Measurements from ENCODE around the gene DCAF8.

DCAF8 gene

DNA sequence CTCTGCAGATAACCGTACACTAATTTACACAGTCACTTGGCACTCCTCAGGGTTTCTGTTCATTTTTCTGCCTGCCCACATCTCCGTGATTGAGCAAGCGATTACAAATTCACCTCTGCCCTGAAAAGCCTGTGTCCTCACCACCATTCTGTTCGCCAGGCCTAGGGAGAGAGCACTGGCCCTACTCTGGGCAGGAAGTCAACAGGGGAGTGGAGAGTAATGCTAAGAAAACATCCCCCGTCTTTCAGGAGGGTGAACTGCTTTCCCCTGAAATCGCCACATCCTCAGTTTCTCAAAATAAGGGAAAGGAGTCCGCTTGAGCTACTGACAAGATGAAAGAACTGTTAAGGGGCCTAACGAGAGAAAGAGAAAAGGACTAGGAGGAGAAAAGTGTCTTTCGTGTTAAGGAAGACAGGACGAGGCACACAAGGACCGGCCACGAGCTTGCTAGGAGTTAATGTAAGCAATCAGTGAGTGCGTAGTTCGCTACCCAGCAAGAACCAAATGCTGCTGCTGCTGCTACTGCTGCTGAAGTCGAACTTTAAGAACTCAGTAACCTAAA is 22.0 kb upstream of the DCAF8 start:
- peak overlapping the region; percentile 97 for H3K4me3 ChIP-seq (ENCODE audit: low read depth, low read length)
- TF ChIP-seq, protein P1, sequence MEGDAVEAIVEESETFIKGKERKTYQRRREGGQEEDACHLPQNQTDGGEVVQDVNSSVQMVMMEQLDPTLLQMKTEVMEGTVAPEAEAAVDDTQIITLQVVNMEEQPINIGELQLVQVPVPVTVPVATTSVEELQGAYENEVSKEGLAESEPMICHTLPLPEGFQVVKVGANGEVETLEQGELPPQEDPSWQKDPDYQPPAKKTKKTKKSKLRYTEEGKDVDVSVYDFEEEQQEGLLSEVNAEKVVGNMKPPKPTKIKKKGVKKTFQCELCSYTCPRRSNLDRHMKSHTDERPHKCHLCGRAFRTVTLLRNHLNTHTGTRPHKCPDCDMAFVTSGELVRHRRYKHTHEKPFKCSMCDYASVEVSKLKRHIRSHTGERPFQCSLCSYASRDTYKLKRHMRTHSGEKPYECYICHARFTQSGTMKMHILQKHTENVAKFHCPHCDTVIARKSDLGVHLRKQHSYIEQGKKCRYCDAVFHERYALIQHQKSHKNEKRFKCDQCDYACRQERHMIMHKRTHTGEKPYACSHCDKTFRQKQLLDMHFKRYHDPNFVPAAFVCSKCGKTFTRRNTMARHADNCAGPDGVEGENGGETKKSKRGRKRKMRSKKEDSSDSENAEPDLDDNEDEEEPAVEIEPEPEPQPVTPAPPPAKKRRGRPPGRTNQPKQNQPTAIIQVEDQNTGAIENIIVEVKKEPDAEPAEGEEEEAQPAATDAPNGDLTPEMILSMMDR (IDR thresholded peaks at IDR 0.05; ENCODE audit: borderline replicate concordance, insufficient read depth, low read depth, low read length): no peak

DNA sequence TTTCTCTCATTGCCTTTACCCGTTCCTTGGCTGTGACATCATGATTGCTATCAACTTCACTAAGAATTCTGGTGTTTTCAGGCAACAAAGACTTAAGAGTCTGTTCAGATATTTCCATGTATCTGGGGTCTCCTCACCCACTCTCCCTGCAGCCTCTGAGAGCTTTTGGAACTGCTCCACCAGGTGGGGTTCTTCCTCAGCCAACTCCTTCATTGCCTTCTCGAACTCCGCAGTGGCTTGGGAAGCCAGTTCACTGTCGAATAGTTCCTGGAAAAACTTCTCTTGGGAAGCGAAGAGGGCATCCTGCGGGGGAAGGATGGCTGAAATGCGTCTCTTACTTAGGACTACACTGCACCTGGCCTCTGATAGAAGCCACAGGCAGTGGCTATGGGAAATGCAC is 20.5 kb upstream of the DCAF8 start:
- H3K4me3 ChIP-seq (ENCODE audit: low read depth, low read length): no peak overlapping the region
- TF ChIP-seq, protein P1 (IDR thresholded peaks at IDR 0.05; ENCODE audit: borderline replicate concordance, insufficient read depth, low read depth, low read length): no peak

DNA sequence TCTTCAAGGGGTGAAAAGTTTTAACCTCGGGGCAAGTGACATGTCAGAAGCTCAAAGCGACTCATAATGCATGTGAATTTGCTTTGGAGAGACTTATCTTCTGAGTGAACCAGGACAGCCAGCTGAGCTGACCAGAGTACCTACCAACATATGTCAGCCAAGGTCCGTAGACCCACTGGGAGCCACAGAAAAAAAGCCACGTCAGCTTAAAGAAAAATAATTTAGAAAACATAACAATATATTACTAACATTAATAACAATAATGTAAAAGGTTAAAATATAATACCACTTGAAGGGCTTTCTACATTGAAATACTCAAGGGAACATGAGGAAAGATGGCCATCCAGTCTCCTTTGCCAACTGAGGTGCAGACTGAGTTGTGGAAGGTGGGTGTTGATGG is 15.6 kb upstream of the DCAF8 start:
- no peak overlapping the region for H3K4me3 ChIP-seq (ENCODE audit: low read depth, low read length)
- TF ChIP-seq, protein P1 (IDR thresholded peaks at IDR 0.05; ENCODE audit: borderline replicate concordance, insufficient read depth, low read depth, low read length): no peak

DNA sequence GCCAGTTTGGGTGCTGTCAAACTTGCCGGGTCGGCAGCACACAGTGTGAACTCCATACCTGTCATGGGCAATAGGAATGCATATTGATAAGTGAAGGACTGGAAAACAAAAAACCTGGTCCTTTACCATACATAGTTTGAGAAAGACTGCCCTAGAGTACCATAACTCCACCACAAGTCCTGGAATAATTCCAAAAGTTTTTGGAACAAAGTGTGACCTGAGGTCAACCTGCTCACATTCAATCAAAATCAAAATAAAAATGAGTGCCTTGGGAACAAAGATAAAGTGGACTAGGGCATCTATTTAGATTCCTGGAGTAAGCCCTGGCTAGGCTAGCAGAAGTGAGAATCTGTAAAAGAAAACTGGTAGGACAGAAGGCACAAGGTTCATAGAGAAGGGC is 15.0 kb upstream of the DCAF8 start:
- TF ChIP-seq, protein P1 (IDR thresholded peaks at IDR 0.05; ENCODE audit: borderline replicate concordance, insufficient read depth, low read depth, low read length): no peak
- no peak overlapping the region for H3K4me3 ChIP-seq (ENCODE audit: low read depth, low read length)

DNA sequence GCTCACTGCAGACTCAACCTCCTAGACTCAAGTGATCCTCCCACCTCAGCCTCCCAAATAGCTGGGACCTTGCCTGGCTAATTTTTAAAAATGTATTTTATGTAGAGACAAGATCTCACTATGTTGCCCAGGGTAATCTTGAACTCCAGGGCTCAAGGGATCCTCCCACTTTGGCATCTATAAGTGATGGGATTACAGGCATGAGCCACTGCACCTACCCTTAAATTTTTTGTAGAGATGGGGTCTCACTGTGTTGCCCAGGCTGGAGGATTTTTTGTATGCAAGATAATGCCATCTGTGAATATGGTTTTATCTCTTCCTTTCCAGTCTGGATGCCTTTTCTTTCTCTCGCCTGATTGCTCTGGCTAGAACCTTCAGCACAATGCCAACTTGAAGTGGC is 8.7 kb upstream of the DCAF8 start:
- TF ChIP-seq, protein P1 (IDR thresholded peaks at IDR 0.05; ENCODE audit: borderline replicate concordance, insufficient read depth, low read depth, low read length): no peak
- H3K4me3 ChIP-seq (ENCODE audit: low read depth, low read length): no peak overlapping the region

DNA sequence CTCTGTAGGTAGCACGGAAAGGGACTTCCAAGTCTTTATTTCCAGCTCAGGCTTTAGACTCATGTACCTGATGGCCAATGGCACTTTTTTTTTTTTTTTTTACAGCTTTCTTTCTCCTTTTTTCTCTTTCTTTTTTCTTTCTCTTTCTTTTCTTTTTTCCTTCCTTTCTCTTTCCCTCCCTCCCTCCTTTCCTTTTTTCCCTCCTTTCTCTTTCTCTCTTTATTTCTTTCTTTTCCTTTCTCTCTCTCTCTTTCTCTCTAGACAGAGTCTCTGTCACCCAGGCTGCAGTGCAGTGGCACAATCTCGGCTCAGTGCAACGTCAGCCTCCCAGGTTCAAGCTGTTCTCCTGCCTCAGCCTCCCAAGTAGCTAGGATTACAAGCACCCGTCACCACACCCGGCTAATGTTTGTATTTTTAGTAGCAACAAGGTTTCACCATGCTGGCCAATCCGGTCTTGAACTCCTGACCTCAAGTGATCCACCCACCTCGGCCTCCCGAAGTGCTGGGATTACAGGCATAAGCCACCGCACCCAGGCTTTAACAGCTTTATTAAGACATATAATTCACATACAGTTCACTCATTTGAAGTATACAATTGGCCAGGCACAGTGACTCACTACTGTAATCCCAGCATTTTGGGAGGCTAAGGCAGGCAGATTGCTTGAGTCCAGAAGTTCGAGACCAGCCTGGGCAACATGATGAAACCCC is 5.1 kb upstream of the DCAF8 start:
- TF ChIP-seq, protein P1 (IDR thresholded peaks at IDR 0.05; ENCODE audit: borderline replicate concordance, insufficient read depth, low read depth, low read length): no peak
- no peak overlapping the region for H3K4me3 ChIP-seq (ENCODE audit: low read depth, low read length)

DNA sequence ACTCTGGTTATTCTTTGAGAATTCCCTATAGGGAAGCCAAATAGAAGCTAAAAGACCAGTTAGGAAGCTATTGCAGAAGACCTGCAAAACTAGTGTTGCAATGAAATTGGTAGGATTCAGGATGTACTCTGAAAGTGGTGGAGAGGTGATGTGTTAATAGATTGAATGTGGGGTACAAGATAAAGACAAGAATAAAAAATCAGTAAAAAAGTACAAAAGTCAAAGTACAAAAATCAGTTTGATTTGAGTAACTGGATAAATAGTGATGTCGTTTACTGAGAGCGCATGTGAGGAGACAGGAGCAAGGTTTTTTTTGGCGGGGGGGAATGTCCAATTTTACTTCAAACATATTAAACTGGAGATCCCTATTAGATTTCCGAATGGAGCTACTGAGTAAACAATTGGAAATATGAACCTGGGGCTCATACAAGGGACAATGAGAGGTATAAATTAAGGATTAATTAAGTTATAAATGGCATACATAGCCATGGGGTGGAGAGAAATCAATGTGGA is 2.5 kb upstream of the DCAF8 start:
- TF ChIP-seq, protein P1 (IDR thresholded peaks at IDR 0.05; ENCODE audit: borderline replicate concordance, insufficient read depth, low read depth, low read length): no peak
- no peak overlapping the region for H3K4me3 ChIP-seq (ENCODE audit: low read depth, low read length)
